Measurements from ENCODE around the gene ADAMTS19.
"Not testable (repeated sequence)": the region's sequence is repeated elsewhere in the genome, so short reads cannot be mapped to it uniquely, and the experiment has no call there.

Gene ADAMTS19

GRCh38 chr5:129459777-129460671, at the start of gene ADAMTS19:
TSS of gene ADAMTS19 (plus strand) at chr5:129460298. CDS start at chr5:129460392, 94 bp downstream.
- DNase-seq (ENCODE audit: low read depth), result no peak

- DNase-seq (ENCODE audit: low read depth), result no peak
Observed at GRCh38 chr5:129410488-129410887, 49.6 kb upstream of the ADAMTS19 start.

GRCh38 chr5:129412721-129413120, 47.4 kb upstream of the ADAMTS19 start:
- DNase-seq (ENCODE audit: low read depth), result no peak

GRCh38 chr5:129413570-129413969, 46.5 kb upstream of the ADAMTS19 start:
- DNase-seq (ENCODE audit: low read depth), result no peak

- DNase-seq (ENCODE audit: low read depth), result no peak
Observed at GRCh38 chr5:129419292-129419691, 40.8 kb upstream of the ADAMTS19 start.

- no peak for DNase-seq (ENCODE audit: low read depth)
Observed at GRCh38 chr5:129425031-129425430, 35.1 kb upstream of the ADAMTS19 start.

GRCh38 chr5:129426071-129426470, 34.0 kb upstream of the ADAMTS19 start:
- no peak for DNase-seq (ENCODE audit: low read depth)

- DNase-seq (ENCODE audit: low read depth), result not testable (repeated sequence)
Observed at GRCh38 chr5:129428636-129429035, 31.5 kb upstream of the ADAMTS19 start.

GRCh38 chr5:129431406-129431805, 28.7 kb upstream of the ADAMTS19 start:
- DNase-seq (ENCODE audit: low read depth), result no peak

GRCh38 chr5:129438322-129438721, 21.8 kb upstream of the ADAMTS19 start:
- DNase-seq (ENCODE audit: low read depth), result no peak

- no peak for DNase-seq (ENCODE audit: low read depth)
Observed at GRCh38 chr5:129440424-129440823, 19.7 kb upstream of the ADAMTS19 start.

GRCh38 chr5:129441096-129441495, 19.0 kb upstream of the ADAMTS19 start:
- DNase-seq (ENCODE audit: low read depth), result no peak

GRCh38 chr5:129445379-129445778, 14.7 kb upstream of the ADAMTS19 start:
- DNase-seq (ENCODE audit: low read depth), result no peak

GRCh38 chr5:129447968-129448367, 12.1 kb upstream of the ADAMTS19 start:
- DNase-seq (ENCODE audit: low read depth), result no peak

- DNase-seq (ENCODE audit: low read depth), result no peak
Observed at GRCh38 chr5:129448654-129449053, 11.4 kb upstream of the ADAMTS19 start.

- DNase-seq (ENCODE audit: low read depth), result no peak
Observed at GRCh38 chr5:129454461-129454860, 5.6 kb upstream of the ADAMTS19 start.

- no peak for DNase-seq (ENCODE audit: low read depth)
Observed at GRCh38 chr5:129459450-129459776, 685 bp upstream of the ADAMTS19 start.

GRCh38 chr5:129460672-129460935, 506 bp downstream of the ADAMTS19 start:
- no peak for DNase-seq (ENCODE audit: low read depth)

GRCh38 chr5:129460936-129461710, 1.0 kb downstream of the ADAMTS19 start:
- DNase-seq (ENCODE audit: low read depth), result no peak

GRCh38 chr5:129461711-129462332, 1.7 kb downstream of the ADAMTS19 start:
- no peak for DNase-seq (ENCODE audit: low read depth)

- no peak for DNase-seq (ENCODE audit: low read depth)
Observed at GRCh38 chr5:129465776-129466344, 5.8 kb downstream of the ADAMTS19 start.

- DNase-seq (ENCODE audit: low read depth), result no peak
Observed at GRCh38 chr5:129474544-129474943, 14.4 kb downstream of the ADAMTS19 start.

GRCh38 chr5:129476751-129477150, 16.7 kb downstream of the ADAMTS19 start:
- DNase-seq (ENCODE audit: low read depth), result no peak
